Smooth muscle cell (in vitro differentiated cells): ENCODE measurements around the gene PSMB5. TPM values are rescaled to one million over a fixed set of nuclear protein-coding genes. Genes with fewer than 3 reads are reported as not detected.
A peak's percentile ranks its signal among the peaks of the same experiment; 100 is the strongest.

Source experiments
- DNase-seq: peaks from one replicate; lab custom pipeline; 2025; ENCODE audit not compliant: unreplicated experiment; lab: John Stamatoyannopoulos, UW
- H2AFZ ChIP-seq: fragments of 200-600 bp; sonication (generic); 2 replicates; pipeline ENCODE4 v1.6.0; 2016; ENCODE audit warnings: antibody characterized with exemption, low read depth, mild to moderate bottlenecking
- H3F3A ChIP-seq: fragments of 200-600 bp; sonication (generic); 2 replicates; pipeline ENCODE4 v1.6.0; 2017; ENCODE audit warnings: antibody characterized with exemption, low read depth
- H3K27ac ChIP-seq: fragments of 200-600 bp; sonication (generic); 2 replicates; pipeline ENCODE4 v1.5.1; 2016; ENCODE audit warnings: low read depth, mild to moderate bottlenecking
- H3K27me3 ChIP-seq: fragments of 200-600 bp; sonication (generic); 2 replicates; pipeline ENCODE4 v1.6.1; 2016; ENCODE audit warnings: low read depth, mild to moderate bottlenecking
- H3K36me3 ChIP-seq: fragments of 200-600 bp; sonication (generic); 2 replicates; pipeline ENCODE4 v1.5.1; 2016; ENCODE audit warnings: low read depth
- H3K4me1 ChIP-seq: fragments of 200-600 bp; sonication (generic); 2 replicates; pipeline ENCODE4 v1.5.1; 2016; ENCODE audit warnings: low read depth
- H3K4me2 ChIP-seq: fragments of 200-600 bp; sonication (generic); 2 replicates; pipeline ENCODE4 v1.6.0; 2016; ENCODE audit warnings: mild to moderate bottlenecking
- H3K4me3 ChIP-seq: fragments of 200-600 bp; sonication (generic); 2 replicates; pipeline ENCODE4 v1.5.1; 2016; ENCODE audit warnings: mild to moderate bottlenecking
- H3K79me2 ChIP-seq: fragments of 200-600 bp; sonication (generic); 2 replicates; pipeline ENCODE4 v1.6.0; 2016; ENCODE audit warnings: low read depth, mild to moderate bottlenecking
- H3K9ac ChIP-seq: fragments of 200-600 bp; sonication (generic); 2 replicates; pipeline ENCODE4 v1.6.0; 2016; ENCODE audit warnings: low read depth
- H3K9me3 ChIP-seq: fragments of 200-600 bp; sonication (generic); replicated peaks from 2 replicates; pipeline ENCODE4 v1.5.1; 2016; ENCODE audit warnings: low read depth
- H4K20me1 ChIP-seq: fragments of 200-600 bp; sonication (generic); 2 replicates; pipeline ENCODE4 v1.6.0; 2016; ENCODE audit warnings: low read depth
- WGBS: methylation state at CpG from one replicate; pipeline ENCODE4 v1.1.7; 2016; ENCODE audit warnings: low lambda C conversion rate; 5-methylcytosine and 5-hydroxymethylcytosine counted together
- polyA plus RNA-seq: library from polyadenylated mRNA; unstranded; fragments of >200 nt; fragmentation: Nextera tagmentation; extraction: Ambion mirVana; gene quantifications from 2 replicates; pipeline ENCODE4 v1.2.1, GENCODE V29; 2016
- total RNA-seq: library from RNA; depleted of rRNA; stranded (reverse); fragments of >200 nt; gene quantifications from 2 replicates; pipeline ENCODE4 v1.2.3, GENCODE V29; 2014
- TF ChIP-seq, protein P1 (sequence below): fragments of 200-600 bp; sonication (generic); IDR thresholded peaks from 2 replicates; pipeline ENCODE4 v1.5.1; 2017; ENCODE audit warnings: borderline replicate concordance, mild to moderate bottlenecking, antibody characterized with exemption; ENCODE audit not compliant: insufficient read depth, poor library complexity, severe bottlenecking

The PSMB5 gene
- total and polyA plus RNA-seq, 2 experiments from 2014 or later = 183 to 374 TPM

DNA sequence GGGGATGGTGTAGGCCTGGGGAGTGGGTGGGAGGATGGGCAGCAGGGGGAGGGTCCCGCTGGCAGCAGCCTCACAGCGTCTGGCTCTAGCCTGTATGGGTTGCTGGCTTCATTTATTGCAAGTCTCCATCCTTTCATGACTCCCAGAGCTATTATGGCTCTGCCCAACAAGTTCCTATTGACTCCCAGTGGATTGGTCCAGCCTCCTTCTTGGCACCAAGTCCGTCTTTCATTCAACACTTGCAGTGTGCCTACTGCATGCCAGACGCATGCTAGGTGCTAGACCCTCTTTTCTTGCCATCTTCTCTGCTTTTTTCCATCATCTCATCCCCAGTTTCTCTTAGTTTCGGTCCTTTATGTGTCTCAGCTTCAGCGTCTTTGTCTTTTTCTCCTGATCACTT, 8.4 kb upstream of the PSMB5 start:
- Histone ChIP-seq H3K9me3 (no peaks in the 10 kb centered on the region), H3K36me3 (no peaks in the 10 kb centered on the region), H3K9ac (no peak overlapping the region), H3K27ac (no peak overlapping the region), H4K20me1 (no peaks in the 10 kb centered on the region), H3K79me2 (no peaks in the 10 kb centered on the region), H3K27me3 (no peaks in the 10 kb centered on the region), H3K4me2 (no peak overlapping the region), H3K4me3 (no peak overlapping the region), H3F3A (no peaks in the 10 kb centered on the region), H2AFZ (peak overlapping the region; percentile 75), H3K4me1 (no peaks in the 10 kb centered on the region)
- TF ChIP-seq, protein P1, sequence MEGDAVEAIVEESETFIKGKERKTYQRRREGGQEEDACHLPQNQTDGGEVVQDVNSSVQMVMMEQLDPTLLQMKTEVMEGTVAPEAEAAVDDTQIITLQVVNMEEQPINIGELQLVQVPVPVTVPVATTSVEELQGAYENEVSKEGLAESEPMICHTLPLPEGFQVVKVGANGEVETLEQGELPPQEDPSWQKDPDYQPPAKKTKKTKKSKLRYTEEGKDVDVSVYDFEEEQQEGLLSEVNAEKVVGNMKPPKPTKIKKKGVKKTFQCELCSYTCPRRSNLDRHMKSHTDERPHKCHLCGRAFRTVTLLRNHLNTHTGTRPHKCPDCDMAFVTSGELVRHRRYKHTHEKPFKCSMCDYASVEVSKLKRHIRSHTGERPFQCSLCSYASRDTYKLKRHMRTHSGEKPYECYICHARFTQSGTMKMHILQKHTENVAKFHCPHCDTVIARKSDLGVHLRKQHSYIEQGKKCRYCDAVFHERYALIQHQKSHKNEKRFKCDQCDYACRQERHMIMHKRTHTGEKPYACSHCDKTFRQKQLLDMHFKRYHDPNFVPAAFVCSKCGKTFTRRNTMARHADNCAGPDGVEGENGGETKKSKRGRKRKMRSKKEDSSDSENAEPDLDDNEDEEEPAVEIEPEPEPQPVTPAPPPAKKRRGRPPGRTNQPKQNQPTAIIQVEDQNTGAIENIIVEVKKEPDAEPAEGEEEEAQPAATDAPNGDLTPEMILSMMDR = no peak
- 95% methylated on average over 6 of the region's 6 CpGs for WGBS
- DNase-seq = no peak

- no peak for DNase-seq
- H3K79me2 ChIP-seq = no peaks in the 10 kb centered on the region
- no peaks in the 10 kb centered on the region for H3K4me1 ChIP-seq
- TF ChIP-seq, protein P1 = no peak
- H3K9me3 ChIP-seq = no peaks in the 10 kb centered on the region
- no peaks in the 10 kb centered on the region for H3K36me3 ChIP-seq
- no peak within 1 kb of the TSS for H3K27ac ChIP-seq
- H3K4me2 ChIP-seq = no peak within 1 kb of the TSS
- WGBS = 97% methylated on average over 36 of the region's 36 CpGs
- no peaks in the 10 kb centered on the region for H3F3A ChIP-seq
- no peak within 1 kb of the TSS for H3K9ac ChIP-seq
- no peak within 1 kb of the TSS for H3K4me3 ChIP-seq
- no peaks in the 10 kb centered on the region for H4K20me1 ChIP-seq
- no peaks in the 10 kb centered on the region for H3K27me3 ChIP-seq
- no peak within 1 kb of the TSS for H2AFZ ChIP-seq
Measured at GRCh38 chr14:23042162-23042965, 7.7 kb upstream of the PSMB5 start, which contains the start of gene PSMB11. PSMB11 (plus strand) TSS chr14:23042212; CDS start chr14:23042226, 14 bp downstream.

DNA sequence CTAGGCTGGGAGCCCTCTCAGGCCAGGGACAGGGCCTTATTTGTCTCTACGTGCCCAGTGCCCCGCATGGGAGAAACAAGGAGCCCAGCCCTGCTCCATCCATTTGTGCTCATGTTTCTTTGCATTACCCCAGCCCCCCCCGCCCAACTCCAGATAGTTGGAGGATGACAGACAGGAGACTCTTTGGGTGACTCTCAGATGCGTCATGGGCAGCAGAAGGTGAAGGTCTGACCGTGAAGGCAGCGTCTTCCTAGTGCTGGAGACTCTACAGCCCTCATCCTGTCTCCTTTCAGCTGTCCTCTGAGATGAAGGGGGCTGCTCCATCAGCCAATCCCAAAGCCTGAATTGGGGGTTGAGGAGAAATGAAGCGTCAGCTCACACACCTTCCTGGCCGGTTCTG, 7.0 kb upstream of the PSMB5 start:
- no peak overlapping the region for H3K4me3 ChIP-seq
- 91% methylated on average over 7 of the region's 8 CpGs for WGBS
- H3K36me3 ChIP-seq = no peaks in the 10 kb centered on the region
- DNase-seq = no peak
- no peak overlapping the region for H3K9ac ChIP-seq
- H3K4me1 ChIP-seq = no peaks in the 10 kb centered on the region
- H3K79me2 ChIP-seq = no peaks in the 10 kb centered on the region
- no peaks in the 10 kb centered on the region for H4K20me1 ChIP-seq
- no peak overlapping the region for H3K27ac ChIP-seq
- no peak overlapping the region for H2AFZ ChIP-seq
- H3K27me3 ChIP-seq = no peaks in the 10 kb centered on the region
- TF ChIP-seq, protein P1 = no peak
- H3K4me2 ChIP-seq = no peak overlapping the region
- H3K9me3 ChIP-seq = no peaks in the 10 kb centered on the region
- no peaks in the 10 kb centered on the region for H3F3A ChIP-seq

DNA sequence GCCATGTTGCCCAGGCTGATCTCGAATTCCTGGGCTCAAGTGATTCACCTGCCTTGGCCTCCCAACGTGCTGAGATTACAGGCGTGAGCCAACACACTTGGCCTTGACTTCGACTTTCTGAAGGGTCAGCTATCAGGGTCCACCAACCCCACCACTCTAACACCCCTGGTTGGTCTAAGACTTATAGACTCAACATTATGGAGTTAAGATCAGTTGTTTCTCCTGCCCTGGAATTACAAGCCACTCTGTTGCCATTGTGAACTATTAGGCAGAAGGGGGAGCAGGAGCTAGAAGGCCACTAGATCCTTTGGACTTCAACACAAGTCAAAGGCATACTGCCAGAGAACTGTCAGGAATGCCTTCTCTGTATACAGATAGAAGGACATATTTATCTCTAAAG, 5.4 kb upstream of the PSMB5 start:
- no peak for DNase-seq
- H3K4me1 ChIP-seq = no peaks in the 10 kb centered on the region
- H3K27me3 ChIP-seq = no peaks in the 10 kb centered on the region
- H3F3A ChIP-seq = no peaks in the 10 kb centered on the region
- H3K36me3 ChIP-seq = no peaks in the 10 kb centered on the region
- H3K4me3 ChIP-seq = no peak overlapping the region
- no peaks in the 10 kb centered on the region for H3K79me2 ChIP-seq
- no peaks in the 10 kb centered on the region for H4K20me1 ChIP-seq
- TF ChIP-seq, protein P1 = no peak
- 92% methylated on average over 4 of the region's 4 CpGs for WGBS
- H2AFZ ChIP-seq = no peak overlapping the region
- no peaks in the 10 kb centered on the region for H3K9me3 ChIP-seq
- no peak overlapping the region for H3K27ac ChIP-seq
- no peak overlapping the region for H3K9ac ChIP-seq
- no peak overlapping the region for H3K4me2 ChIP-seq
